KMS-11 (cell line): ENCODE measurements around the gene SNX1.

Experiments
- H2AFZ ChIP-seq: fragments of 200-600 bp; sonication (generic); 2 replicates; pipeline ENCODE4 v1.6.1; 2016; ENCODE audit warnings: antibody characterized with exemption, mixed run types, low read depth
- H3K27ac ChIP-seq: fragments of 200-600 bp; sonication (generic); 2 replicates; pipeline ENCODE4 v1.6.1; 2016; ENCODE audit warnings: mild to moderate bottlenecking, mixed run types
- H3K27me3 ChIP-seq: fragments of 200-600 bp; sonication (generic); 2 replicates; pipeline ENCODE4 v1.6.1; 2017; ENCODE audit warnings: mild to moderate bottlenecking, low read depth, mixed run types, moderate library complexity; ENCODE audit not compliant: insufficient read depth
- H3K36me3 ChIP-seq: fragments of 200-600 bp; sonication (generic); 2 replicates; pipeline ENCODE4 v1.6.1; 2017; ENCODE audit warnings: mild to moderate bottlenecking, mixed run types; ENCODE audit not compliant: insufficient read depth
- H3K4me1 ChIP-seq: fragments of 200-600 bp; sonication (generic); 2 replicates; pipeline ENCODE4 v1.6.1; 2016; ENCODE audit warnings: mild to moderate bottlenecking, low read depth, mixed run types; ENCODE audit not compliant: poor library complexity, severe bottlenecking
- H3K4me2 ChIP-seq: fragments of 200-600 bp; sonication (generic); 2 replicates; pipeline ENCODE4 v1.7.0; 2016; ENCODE audit warnings: mild to moderate bottlenecking, mixed run types
- H3K4me3 ChIP-seq: fragments of 200-600 bp; sonication (generic); IDR thresholded peaks from 2 replicates; pipeline ENCODE4 v1.6.1; 2017; ENCODE audit warnings: low read depth, low read length, mixed read lengths; ENCODE audit not compliant: insufficient read depth
- H3K79me2 ChIP-seq: fragments of 200-600 bp; sonication (generic); 2 replicates; pipeline ENCODE4 v1.6.1; 2016; ENCODE audit warnings: low read depth, mixed run types; ENCODE audit not compliant: insufficient read depth
- H3K9ac ChIP-seq: fragments of 200-600 bp; sonication (generic); 2 replicates; pipeline ENCODE4 v1.6.1; 2016; ENCODE audit warnings: mild to moderate bottlenecking, mixed run types
- H4K20me1 ChIP-seq: fragments of 200-600 bp; sonication (generic); 2 replicates; pipeline ENCODE4 v1.6.1; 2016; ENCODE audit warnings: mild to moderate bottlenecking, mixed run types; ENCODE audit not compliant: insufficient read depth
- CTCF ChIP-seq: fragments of 200-600 bp; sonication (generic); conservative IDR thresholded peaks from 2 replicates; pipeline ENCODE4 v1.6.1; 2017; ENCODE audit warnings: low read depth, mild to moderate bottlenecking, antibody characterized with exemption, low read length, moderate library complexity, mixed read lengths

SNX1 gene

GRCh38 chr15:64162478-64162868 lies 66.7 kb downstream of the SNX1 start:
- Histone ChIP-seq H3K4me3 (no peak overlapping the region), H2AFZ (no peak overlapping the region), H3K9ac (peak overlapping the region; percentile 77), H4K20me1 (no peaks in the 10 kb centered on the region), H3K27me3 (no peaks in the 10 kb centered on the region), H3K79me2 (peaks cover 25% of the 10 kb centered on the region), H3K27ac (peak overlapping the region; percentile 43), H3K36me3 (no peaks in the 10 kb centered on the region; the same call in 1 of the 2 replicates), H3K4me1 (peaks cover 27% of the 10 kb centered on the region), H3K4me2 (peak overlapping the region; percentile 92)
- TF ChIP-seq CTCF, result no peak

GRCh38 chr15:64162869-64163658 lies 67.3 kb downstream of the SNX1 start, which contains the start of gene PPIB:
PPIB (minus strand) TSS chr15:64163022; CDS start chr15:64162986, 36 bp downstream.
- peak within 1 kb of the TSS; percentile 92 for H3K4me2 ChIP-seq
- H4K20me1 ChIP-seq, result no peaks in the 10 kb centered on the region
- peak within 1 kb of the TSS; percentile 43 for H3K27ac ChIP-seq
- no peaks in the 10 kb centered on the region for H3K27me3 ChIP-seq
- H2AFZ ChIP-seq, result peak within 1 kb of the TSS; percentile 69
- H3K79me2 ChIP-seq, result peaks cover 25% of the 10 kb centered on the region
- H3K4me1 ChIP-seq, result peaks cover 27% of the 10 kb centered on the region
- H3K36me3 ChIP-seq, result no peaks in the 10 kb centered on the region; the same call in 1 of the 2 replicates
- peak; percentile 39; the same call in 1 of the 2 replicates for TF ChIP-seq CTCF
- H3K4me3 ChIP-seq, result no peak within 1 kb of the TSS
- H3K9ac ChIP-seq, result peak within 1 kb of the TSS; percentile 77

GRCh38 chr15:64163659-64164362 lies 68.0 kb downstream of the SNX1 start:
- H3K27me3 ChIP-seq, result no peaks in the 10 kb centered on the region
- H3K27ac ChIP-seq, result peak overlapping the region; percentile 43; the same call in 1 of the 2 replicates
- no peak for TF ChIP-seq CTCF
- peaks cover 27% of the 10 kb centered on the region for H3K4me1 ChIP-seq
- H2AFZ ChIP-seq, result peak overlapping the region; percentile 69
- peaks cover 25% of the 10 kb centered on the region for H3K79me2 ChIP-seq
- H3K9ac ChIP-seq, result peak overlapping the region; percentile 18; the same call in 1 of the 2 replicates
- no peaks in the 10 kb centered on the region for H4K20me1 ChIP-seq
- no peak overlapping the region for H3K4me3 ChIP-seq
- peak overlapping the region; percentile 88 for H3K4me2 ChIP-seq
- H3K36me3 ChIP-seq, result no peaks in the 10 kb centered on the region; the same call in 1 of the 2 replicates

- no peak overlapping the region for H3K27ac ChIP-seq
- no peak overlapping the region for H2AFZ ChIP-seq
These were observed 68.7 kb downstream of the SNX1 start for GRCh38 chr15:64164436-64164835.

More at GRCh38 chr15:64164436-64164835, 68.7 kb downstream of the SNX1 start:
- peaks cover 27% of the 10 kb centered on the region for H3K4me1 ChIP-seq
- no peak overlapping the region for H3K4me3 ChIP-seq
- H3K36me3 ChIP-seq, result no peaks in the 10 kb centered on the region; the same call in 1 of the 2 replicates
- peaks cover 20% of the 10 kb centered on the region for H3K79me2 ChIP-seq
- no peaks in the 10 kb centered on the region for H3K27me3 ChIP-seq
- TF ChIP-seq CTCF, result no peak
- no peak overlapping the region for H3K4me2 ChIP-seq
- H4K20me1 ChIP-seq, result no peaks in the 10 kb centered on the region
- no peak overlapping the region for H3K9ac ChIP-seq
